ENCODE measurements around the gene ACSS1.

DNA sequence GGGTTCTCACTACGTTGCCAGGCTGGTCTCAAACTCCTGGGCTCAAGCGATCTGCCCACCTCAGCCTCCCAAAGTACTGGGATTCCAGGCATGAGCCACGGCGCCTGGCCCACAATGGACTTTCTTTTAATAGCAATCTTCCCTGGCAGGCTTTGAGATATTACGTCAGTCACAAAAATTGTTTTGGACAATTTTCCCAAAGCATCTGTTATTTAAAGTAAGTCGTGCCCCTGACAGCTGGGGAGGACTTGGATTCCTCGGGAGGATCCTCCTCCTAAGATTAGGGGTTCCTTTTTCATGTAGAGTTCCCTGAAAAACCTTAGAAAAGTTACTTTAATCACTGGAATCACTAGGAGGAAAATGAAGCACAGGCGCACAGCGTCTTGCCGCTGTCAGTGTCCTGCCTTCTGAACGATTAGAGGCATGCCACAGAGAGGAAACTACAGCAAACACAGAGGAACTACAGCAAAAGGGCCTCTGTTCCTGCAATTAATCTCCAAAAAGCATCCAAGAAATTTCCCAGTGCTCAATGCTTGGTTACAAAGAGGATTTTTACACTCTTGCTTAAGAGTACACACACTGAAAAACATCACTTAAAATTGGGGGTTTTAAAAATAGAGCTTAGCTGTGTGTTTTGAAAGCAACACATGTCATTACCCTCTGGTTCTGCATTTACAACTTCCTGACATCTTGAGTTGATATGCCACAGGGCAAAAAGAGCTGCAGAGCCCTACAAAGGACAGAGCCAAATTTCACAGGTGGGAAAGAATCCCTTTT is 4.5 kb downstream of the ACSS1 start:
- TF ChIP-seq CTCF (IDR thresholded peaks at IDR 0.05) (no peak), POLR2A (IDR thresholded peaks at IDR 0.05) (no peak), EP300 (IDR thresholded peaks at IDR 0.05) (peak; percentile 23 to 45)

Measured in tibial nerve (tissue), 4 donors.